ENCODE data around the gene GRIA4. TPM values are rescaled to one million over a fixed set of nuclear protein-coding genes. Genes with fewer than 3 reads are reported as not detected.

GRIA4 gene
- total and polyA plus RNA-seq, 2 of the 13 experiments (the other 11 are each of a cell fraction or from before 2014, with no cell fraction given) = not detected

- TF ChIP-seq ZNF280D (CRISPR knock-in tag; IDR thresholded peaks at IDR 0.05) = no peak
- TF ChIP-seq HNF4G (IDR thresholded peaks at IDR 0.05; ENCODE audit: borderline replicate concordance, low read depth, low read length) = no peak
- TF ChIP-seq HNF4G (CRISPR knock-in tag; IDR thresholded peaks at IDR 0.05; ENCODE audit: borderline replicate concordance, low read depth) = no peak
- 0 out of 2 replicates have a peak, but pooled peaks have one; percentile 11 for TF ChIP-seq RARA (CRISPR knock-in tag; IDR thresholded peaks at IDR 0.05)
- no peak for TF ChIP-seq NFYB (CRISPR knock-in tag; IDR thresholded peaks at IDR 0.05)
- no peak for TF ChIP-seq ZNF781 (CRISPR knock-in tag; IDR thresholded peaks at IDR 0.05; ENCODE audit: borderline replicate concordance, not compliant biosample characterization)
- TF ChIP-seq ZNF431 (CRISPR knock-in tag; IDR thresholded peaks at IDR 0.05; ENCODE audit: borderline replicate concordance, low read depth) = no peak
- no peak for TF ChIP-seq JUNB (CRISPR knock-in tag; IDR thresholded peaks at IDR 0.05; ENCODE audit: borderline replicate concordance)
- peak; percentile 75 for TF ChIP-seq FOXA3 (CRISPR knock-in tag; IDR thresholded peaks at IDR 0.05)
- TF ChIP-seq ZFP91 (CRISPR knock-in tag; IDR thresholded peaks at IDR 0.05; ENCODE audit: borderline replicate concordance) = no peak
- TF ChIP-seq JARID2 (CRISPR knock-in tag; IDR thresholded peaks at IDR 0.05; ENCODE audit: insufficient replicate concordance) = no peak
- TF ChIP-seq BCL6 (CRISPR knock-in tag; IDR thresholded peaks at IDR 0.05) = 0 out of 2 replicates have a peak, but pooled peaks have one; percentile 39
- TF ChIP-seq SOX13 (IDR thresholded peaks at IDR 0.05) = no peak
- TF ChIP-seq SOX13 (CRISPR knock-in tag; conservative IDR thresholded peaks at IDR 0.05 in 1 of 2, IDR thresholded peaks at IDR 0.05 in 1 of 2) = peak in 1 of 2 experiments; percentile 31; a peak in 1 of 4 replicates
- TF ChIP-seq LBX2 (CRISPR knock-in tag; IDR thresholded peaks at IDR 0.05; ENCODE audit: borderline replicate concordance) = no peak
- no peak for TF ChIP-seq ZEB1 (IDR thresholded peaks at IDR 0.05; ENCODE audit: insufficient replicate concordance, low read depth)
- no peak for TF ChIP-seq TOE1 (CRISPR knock-in tag; IDR thresholded peaks at IDR 0.05)
- peak; percentile 56; the same call in 1 of the 2 replicates for TF ChIP-seq ARID5B (CRISPR knock-in tag; IDR thresholded peaks at IDR 0.05)
- TF ChIP-seq ZBTB33 (CRISPR knock-in tag; IDR thresholded peaks at IDR 0.05) = no peak
Measured at GRCh38 chr11:105878510-105878909, 268.6 kb downstream of the GRIA4 start (continued).
